MCF 10A (cell line): ENCODE results near the gene CRTAC1. TPM values are rescaled to one million over a fixed set of nuclear protein-coding genes. Genes with fewer than 3 reads are reported as not detected.

Experiments
- BruUV-seq: library from RNA; stranded (reverse); fragments of 400-500 nt; replicated peaks from 2 replicates; lab custom pipeline; 2021; lab: Mats Ljungman, UMichigan
- CTCF ChIA-PET: fragments of 300-600 bp; sonication (Branson Sonifier 250); formaldehyde crosslinking; extraction: SDS; loops from one replicate; lab custom pipeline; 2021; ENCODE audit warnings: antibody characterized with exemption, inconsistent platforms; lab: Yijun Ruan, JAX
- POLR2A ChIA-PET: fragments of 300-600, 350-650 bp; sonication (Branson Sonifier 250); formaldehyde crosslinking; extraction: SDS; loops from one replicate; lab custom pipeline; 2020; ENCODE audit warnings: antibody characterized with exemption, inconsistent platforms; lab: Yijun Ruan, JAX
- DNase-seq: peaks from one replicate; pipeline ENCODE4 v3.0.0-alpha.2; 2018; ENCODE audit not compliant: unreplicated experiment
- H3K27ac Mint-ChIP-seq: one replicate; pipeline ENCODE4 v1.8.0; 2022; ENCODE audit warnings: mild to moderate bottlenecking, low read depth, mixed read lengths; ENCODE audit not compliant: unreplicated experiment
- H3K27me3 Mint-ChIP-seq: one replicate; pipeline ENCODE4 v1.8.0; 2022; ENCODE audit warnings: mixed read lengths; ENCODE audit not compliant: insufficient read depth, unreplicated experiment
- H3K36me3 Mint-ChIP-seq: one replicate; pipeline ENCODE4 v1.8.0; 2022; ENCODE audit warnings: mild to moderate bottlenecking, moderate library complexity, mixed read lengths; ENCODE audit not compliant: insufficient read depth, unreplicated experiment
- H3K4me1 Mint-ChIP-seq: one replicate; pipeline ENCODE4 v1.8.0; 2022; ENCODE audit warnings: mixed read lengths; ENCODE audit not compliant: insufficient read depth, unreplicated experiment
- H3K4me3 Mint-ChIP-seq: one replicate; pipeline ENCODE4 v1.8.0; 2022; ENCODE audit warnings: mild to moderate bottlenecking, moderate library complexity, mixed read lengths; ENCODE audit not compliant: unreplicated experiment
- H3K9me3 Mint-ChIP-seq: one replicate; pipeline ENCODE4 v1.8.0; 2022; ENCODE audit warnings: mixed read lengths; ENCODE audit not compliant: unreplicated experiment
- intact Hi-C: fragments of 100-400 bp; cut with micrococcal nuclease; formaldehyde crosslinking; loops from 2 replicates; pipeline ENCODE4 v1.14.1; 2022
- total RNA-seq: library from RNA; stranded (reverse); gene quantifications from 2 replicates; pipeline ENCODE4 v1.2.3, GENCODE V29; 2022
- TF ChIP-seq, protein P1 (sequence below): fragments of 200-600 bp; IDR thresholded peaks from one replicate; pipeline ENCODE4 v1.8.0; 2022; ENCODE audit warnings: antibody characterized with exemption, mild to moderate bottlenecking; ENCODE audit not compliant: unreplicated experiment

The CRTAC1 gene
- total RNA-seq, 1 experiment from 2014 or later = not detected

DNA sequence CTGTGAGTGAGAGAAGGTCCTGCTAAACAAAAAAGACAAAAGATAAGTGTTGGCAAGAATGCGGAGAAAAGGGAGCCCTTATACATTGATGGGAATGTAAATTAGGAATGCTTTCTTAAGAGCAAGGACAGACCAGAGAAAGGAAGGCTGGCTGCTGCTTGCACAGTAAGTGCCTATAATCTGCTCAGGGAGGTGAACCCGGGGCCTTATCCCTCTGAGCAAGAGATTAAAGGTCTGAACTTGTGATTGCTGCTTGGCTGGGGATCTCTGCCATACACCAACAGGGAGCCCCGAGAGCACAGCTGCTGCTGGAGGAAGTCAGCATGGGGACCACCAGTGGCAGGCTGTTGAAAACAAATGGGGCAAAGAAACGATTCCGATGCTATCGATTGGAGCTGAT lies 32.0 kb upstream of the CRTAC1 start:
- Mint-ChIP-seq H3K27ac (no peak overlapping the region), H3K9me3 (no peaks in the 10 kb centered on the region), H3K4me1 (no peaks in the 10 kb centered on the region), H3K4me3 (no peak overlapping the region), H3K27me3 (peaks cover 22% of the 10 kb centered on the region), H3K36me3 (no peaks in the 10 kb centered on the region)
- ChIA-PET POLR2A (no interaction called here), CTCF (interaction anchor here (0.6 kb wide), 1 partner anchor 26 kb away, joined by 3 read pairs; no protein-coding TSS in a partner anchor)
- BruUV-seq = no TSS peak
- intact Hi-C loops = no loop called here
- DNase-seq = no peak
- TF ChIP-seq, protein P1, sequence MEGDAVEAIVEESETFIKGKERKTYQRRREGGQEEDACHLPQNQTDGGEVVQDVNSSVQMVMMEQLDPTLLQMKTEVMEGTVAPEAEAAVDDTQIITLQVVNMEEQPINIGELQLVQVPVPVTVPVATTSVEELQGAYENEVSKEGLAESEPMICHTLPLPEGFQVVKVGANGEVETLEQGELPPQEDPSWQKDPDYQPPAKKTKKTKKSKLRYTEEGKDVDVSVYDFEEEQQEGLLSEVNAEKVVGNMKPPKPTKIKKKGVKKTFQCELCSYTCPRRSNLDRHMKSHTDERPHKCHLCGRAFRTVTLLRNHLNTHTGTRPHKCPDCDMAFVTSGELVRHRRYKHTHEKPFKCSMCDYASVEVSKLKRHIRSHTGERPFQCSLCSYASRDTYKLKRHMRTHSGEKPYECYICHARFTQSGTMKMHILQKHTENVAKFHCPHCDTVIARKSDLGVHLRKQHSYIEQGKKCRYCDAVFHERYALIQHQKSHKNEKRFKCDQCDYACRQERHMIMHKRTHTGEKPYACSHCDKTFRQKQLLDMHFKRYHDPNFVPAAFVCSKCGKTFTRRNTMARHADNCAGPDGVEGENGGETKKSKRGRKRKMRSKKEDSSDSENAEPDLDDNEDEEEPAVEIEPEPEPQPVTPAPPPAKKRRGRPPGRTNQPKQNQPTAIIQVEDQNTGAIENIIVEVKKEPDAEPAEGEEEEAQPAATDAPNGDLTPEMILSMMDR = no peak

DNA sequence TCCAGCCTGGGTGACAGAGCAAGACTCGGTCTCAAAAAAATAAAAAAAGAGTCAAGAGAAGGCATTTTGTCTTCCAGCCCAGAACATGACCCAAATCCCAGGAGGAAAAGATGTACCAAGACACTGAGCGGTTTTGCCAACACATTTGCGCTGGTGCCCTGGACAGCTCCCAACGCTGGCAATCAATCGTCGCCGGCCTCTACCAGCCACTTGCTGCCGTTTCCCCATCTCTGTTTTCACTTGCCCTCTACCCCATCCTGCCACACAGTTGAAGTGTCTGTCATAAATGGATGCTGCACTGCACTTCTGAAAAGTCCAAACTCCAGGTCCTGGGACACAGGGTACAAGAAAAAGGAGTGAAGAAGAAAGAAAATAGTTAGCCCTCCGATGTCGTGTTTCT lies 29.7 kb upstream of the CRTAC1 start:
- BruUV-seq = no TSS peak
- peaks cover 15% of the 10 kb centered on the region for H3K27me3 Mint-ChIP-seq
- CTCF ChIA-PET = interaction anchor here (0.7 kb wide), 1 partner anchor 8 kb away, joined by 3 read pairs; no protein-coding TSS in a partner anchor

DNA sequence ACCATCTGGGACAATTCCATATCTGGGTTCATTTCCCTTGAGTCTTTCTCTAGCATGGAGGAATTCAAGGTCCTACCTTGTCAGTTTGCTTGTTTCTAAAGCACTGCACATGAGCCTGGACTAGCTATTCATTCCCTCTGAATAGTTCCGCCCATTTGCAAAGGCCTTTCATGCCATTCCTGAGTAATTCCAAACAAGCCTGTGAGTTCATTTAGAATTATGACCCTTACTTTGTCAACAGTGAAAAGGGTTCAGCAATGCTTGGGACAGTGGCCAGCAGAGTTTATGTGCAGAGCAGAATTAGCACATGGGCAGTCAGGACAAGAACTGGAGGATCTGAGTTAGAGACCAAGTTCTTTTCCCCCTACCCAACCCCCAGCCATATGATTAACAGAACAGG lies 27.9 kb upstream of the CRTAC1 start:
- no peak for DNase-seq
- CTCF ChIA-PET = interaction anchor here (0.6 to 1.7 kb wide), 4 partner anchors 11 to 308 kb away, joined by 3 to 9 read pairs (median 5); no protein-coding TSS in a partner anchor
- no peaks in the 10 kb centered on the region for H3K4me1 Mint-ChIP-seq
- no TSS peak for BruUV-seq
- no peaks in the 10 kb centered on the region for H3K36me3 Mint-ChIP-seq
- intact Hi-C loops = no loop called here
- H3K27me3 Mint-ChIP-seq = peaks cover 4% of the 10 kb centered on the region
- no peaks in the 10 kb centered on the region for H3K9me3 Mint-ChIP-seq
- no peak overlapping the region for H3K27ac Mint-ChIP-seq
- no peak overlapping the region for H3K4me3 Mint-ChIP-seq
- POLR2A ChIA-PET = no interaction called here
- TF ChIP-seq, protein P1 = no peak

More for the DNA sequence above, 29.7 kb upstream of the CRTAC1 start:
- Mint-ChIP-seq H3K4me1 (no peaks in the 10 kb centered on the region), H3K27ac (no peak overlapping the region), H3K4me3 (no peak overlapping the region), H3K9me3 (no peaks in the 10 kb centered on the region), H3K36me3 (no peaks in the 10 kb centered on the region)
- no peak for DNase-seq
- POLR2A ChIA-PET = no interaction called here
- intact Hi-C loops = no loop called here
- TF ChIP-seq, protein P1 = no peak

DNA sequence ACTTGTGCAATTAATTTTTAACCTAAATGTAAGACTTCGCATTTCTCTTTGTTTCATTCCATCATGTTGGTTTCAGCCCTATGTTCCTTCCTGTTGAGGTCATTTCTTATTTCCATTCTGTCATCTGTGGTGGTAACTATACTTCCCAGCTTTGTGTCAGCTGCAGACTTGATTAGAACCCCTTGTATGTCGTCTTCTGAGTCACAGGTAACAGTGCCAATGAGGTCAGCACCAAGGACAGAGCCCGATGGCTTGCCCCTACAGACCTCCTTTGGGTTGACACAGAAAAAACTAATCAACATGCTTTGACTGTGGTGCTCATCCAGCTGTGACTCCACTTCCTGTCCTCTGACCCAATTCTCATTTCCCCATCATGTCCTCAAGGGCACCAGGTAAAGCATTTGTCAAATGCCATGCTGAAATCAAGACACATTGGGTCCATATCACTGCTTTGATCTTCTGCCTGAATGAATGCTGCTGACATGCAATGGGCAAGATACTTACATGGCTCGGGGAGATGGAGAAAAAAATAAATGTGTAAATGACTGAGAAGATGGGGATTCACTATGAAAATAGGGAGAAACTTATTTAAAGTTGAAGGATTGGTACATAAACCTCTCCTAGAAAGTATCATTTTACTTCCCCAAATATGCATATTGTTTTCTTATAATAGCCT lies 25.6 kb upstream of the CRTAC1 start:
- ChIA-PET CTCF (interaction anchor here (0.8 to 1.2 kb wide), 3 partner anchors 9 to 141 kb away, joined by 3 to 7 read pairs (median 4); no protein-coding TSS in a partner anchor), POLR2A (no interaction called here)
- Mint-ChIP-seq H3K27ac (no peak overlapping the region), H3K36me3 (no peaks in the 10 kb centered on the region), H3K9me3 (no peaks in the 10 kb centered on the region), H3K4me3 (no peak overlapping the region), H3K27me3 (peaks cover 10% of the 10 kb centered on the region), H3K4me1 (no peaks in the 10 kb centered on the region)
- DNase-seq = peak; percentile 58
- TF ChIP-seq, protein P1 = no peak
- BruUV-seq = no TSS peak
- intact Hi-C loops = loop anchor here (2.0 kb wide), 1 partner anchor 19 kb away; no protein-coding TSS in a partner anchor
